Smooth muscle cell of the pulmonary artery (primary cell): ENCODE data around the gene SOX8. TPM values are rescaled to one million over a fixed set of nuclear protein-coding genes. Genes with fewer than 3 reads are reported as not detected.

Experiments used
- total RNA-seq: library from RNA; depleted of rRNA; stranded (reverse); fragments of >200 nt; gene quantifications from 2 replicates; pipeline ENCODE4 v1.2.3, GENCODE V29; 2014

SOX8 gene
- total RNA-seq = 0.26 and 0.72 TPM in 2 replicates

GRCh38 chr16:981695-982144 is at the start of gene SOX8:
Gene SOX8 (plus strand): TSS chr16:981770. CDS start chr16:981923, 153 bp downstream.

GRCh38 chr16:970766-971581 is 10.6 kb upstream of the SOX8 start, which contains the start of gene LMF1:
Gene LMF1 (minus strand): TSS chr16:970984. CDS start chr16:970980, 4 bp downstream.

Other genes starting within 250 kb of the SOX8 start
- 29.5 and 35.8 TPM in 2 replicates for gene CIAO3, start 240.8 kb upstream of the SOX8 start, total RNA-seq
- gene MSLN, start 221.0 kb upstream of the SOX8 start, total RNA-seq = not detected in 2 replicates
- 17.1 and 28.9 TPM in 2 replicates for gene RPUSD1, start 193.4 kb upstream of the SOX8 start, total RNA-seq
- gene CHTF18, start 193.2 kb upstream of the SOX8 start, total RNA-seq = 6.5 and 8.7 TPM in 2 replicates
- gene GNG13, start 181.0 kb upstream of the SOX8 start, total RNA-seq = not detected in 2 replicates
- 21.9 and 36.9 TPM in 2 replicates for gene LMF1, start 10.8 kb upstream of the SOX8 start, total RNA-seq
- gene SSTR5, start 91.0 kb downstream of the SOX8 start, total RNA-seq = not detected in 2 replicates
- 0.13 TPM in 1 of 2 replicates, not detected in the other for gene C1QTNF8, start 114.5 kb downstream of the SOX8 start, total RNA-seq
- 12.6 and 17.0 TPM in 2 replicates for gene CACNA1H, start 171.3 kb downstream of the SOX8 start, total RNA-seq
- not detected in 2 replicates for gene TPSG1, start 243.5 kb downstream of the SOX8 start, total RNA-seq
- gene TPSB2, start 248.4 kb downstream of the SOX8 start, total RNA-seq = not detected in 2 replicates